HEK293 (cell line): ENCODE results near the gene ATF6B.

Experiments used
- IKZF3 ChIP-seq: fragments of 450-650 bp; IDR thresholded peaks from 2 replicates; pipeline ENCODE4 v1.5.0; 2018; ENCODE audit warnings: missing biosample characterization, mild to moderate bottlenecking, missing genetic modification characterization, moderate library complexity
- KLF7 ChIP-seq: fragments of 450-650 bp; formaldehyde crosslinking; IDR thresholded peaks from 2 replicates; pipeline ENCODE4 v1.5.1; 2016; ENCODE audit warnings: missing biosample characterization, missing genetic modification characterization, borderline replicate concordance
- KLF9 ChIP-seq: fragments of 450-650 bp; formaldehyde crosslinking; IDR thresholded peaks from 2 replicates; pipeline ENCODE4 v1.5.1; 2016; ENCODE audit warnings: missing biosample characterization, missing genetic modification characterization, low read depth
- OVOL3 ChIP-seq: fragments of 450-650 bp; formaldehyde crosslinking; IDR thresholded peaks from 2 replicates; pipeline ENCODE4 v1.5.1; 2016; ENCODE audit warnings: missing biosample characterization, missing genetic modification characterization
- PRDM1 ChIP-seq: fragments of 450-650 bp; formaldehyde crosslinking; IDR thresholded peaks from 2 replicates; pipeline ENCODE4; 2016; ENCODE audit warnings: missing biosample characterization, missing genetic modification characterization
- SALL2 ChIP-seq: fragments of 450-650 bp; formaldehyde crosslinking; IDR thresholded peaks from 2 replicates; pipeline ENCODE4 v1.5.0; 2017; ENCODE audit warnings: missing biosample characterization, mild to moderate bottlenecking, missing genetic modification characterization, borderline replicate concordance
- SCRT1 ChIP-seq: fragments of 450-650 bp; formaldehyde crosslinking; IDR thresholded peaks from 2 replicates; pipeline ENCODE4 v1.5.1; 2016; ENCODE audit warnings: missing biosample characterization, missing genetic modification characterization, borderline replicate concordance
- TCF7L2 ChIP-seq: IDR thresholded peaks from 2 replicates; pipeline ENCODE4 v1.6.1; 2011; ENCODE audit warnings: low read depth, mild to moderate bottlenecking, inconsistent platforms, low read length, moderate library complexity, borderline replicate concordance
- YY1 ChIP-seq: fragments of 450-650 bp; formaldehyde crosslinking; IDR thresholded peaks from 2 replicates; pipeline ENCODE4 v1.5.1; 2018; ENCODE audit warnings: missing biosample characterization, missing genetic modification characterization
- ZBTB21 ChIP-seq: fragments of 450-650 bp; formaldehyde crosslinking; IDR thresholded peaks from 2 replicates; pipeline ENCODE4 v1.5.1; 2017; ENCODE audit warnings: missing biosample characterization, missing genetic modification characterization
- ZFP41 ChIP-seq: fragments of 450-650 bp; formaldehyde crosslinking; IDR thresholded peaks from 2 replicates; pipeline ENCODE4 v1.5.1; 2016; ENCODE audit warnings: missing biosample characterization, missing genetic modification characterization, borderline replicate concordance
- ZNF202 ChIP-seq: fragments of 450-650 bp; formaldehyde crosslinking; IDR thresholded peaks from 2 replicates; pipeline ENCODE4 v1.5.1; 2016; ENCODE audit warnings: missing biosample characterization, missing genetic modification characterization, borderline replicate concordance
- ZNF211 ChIP-seq: fragments of 450-650 bp; formaldehyde crosslinking; IDR thresholded peaks from 2 replicates; pipeline ENCODE4 v1.5.1; 2016; ENCODE audit warnings: low read depth, missing biosample characterization, missing genetic modification characterization
- ZNF37A ChIP-seq: fragments of 450-650 bp; IDR thresholded peaks from 2 replicates; pipeline ENCODE4 v1.5.1; 2018; ENCODE audit warnings: missing biosample characterization, missing genetic modification characterization
- ZNF426 ChIP-seq: fragments of 450-650 bp; formaldehyde crosslinking; IDR thresholded peaks from 2 replicates; pipeline ENCODE4 v1.5.1; 2017; ENCODE audit warnings: missing biosample characterization, missing genetic modification characterization, mild to moderate bottlenecking, inconsistent platforms, moderate library complexity
- ZNF433 ChIP-seq: fragments of 450-650 bp; formaldehyde crosslinking; IDR thresholded peaks from 2 replicates; pipeline ENCODE4 v1.5.1; 2016; ENCODE audit warnings: missing biosample characterization, missing genetic modification characterization, low read depth
- ZNF501 ChIP-seq: fragments of 450-650 bp; formaldehyde crosslinking; IDR thresholded peaks from 2 replicates; pipeline ENCODE4 v1.5.1; 2016; ENCODE audit warnings: missing biosample characterization, missing genetic modification characterization
- ZNF510 ChIP-seq: fragments of 450-650 bp; formaldehyde crosslinking; IDR thresholded peaks from 2 replicates; pipeline ENCODE4 v1.5.1; 2018; ENCODE audit warnings: mild to moderate bottlenecking, missing genetic modification characterization, missing biosample characterization; ENCODE audit not compliant: insufficient replicate concordance
- ZNF561 ChIP-seq: fragments of 450-650 bp; IDR thresholded peaks from 2 replicates; pipeline ENCODE4 v1.5.1; 2018; ENCODE audit warnings: missing biosample characterization, missing genetic modification characterization, borderline replicate concordance
- ZNF610 ChIP-seq: fragments of 450-650 bp; formaldehyde crosslinking; IDR thresholded peaks from 2 replicates; pipeline ENCODE4 v1.5.1; 2016; ENCODE audit warnings: missing biosample characterization, missing genetic modification characterization, borderline replicate concordance
- ZNF624 ChIP-seq: fragments of 450-650 bp; formaldehyde crosslinking; IDR thresholded peaks from 2 replicates; pipeline ENCODE4 v1.5.1; 2017; ENCODE audit warnings: missing biosample characterization, missing genetic modification characterization
- ZNF629 ChIP-seq: fragments of 450-650 bp; formaldehyde crosslinking; IDR thresholded peaks from 2 replicates; pipeline ENCODE4 v1.5.1; 2017; ENCODE audit warnings: missing biosample characterization, missing genetic modification characterization
- ZNF777 ChIP-seq: fragments of 450-650 bp; formaldehyde crosslinking; IDR thresholded peaks from 2 replicates; pipeline ENCODE4 v1.5.1; 2017; ENCODE audit warnings: missing biosample characterization, missing genetic modification characterization, borderline replicate concordance
- ZSCAN16 ChIP-seq: fragments of 450-650 bp; formaldehyde crosslinking; IDR thresholded peaks from 2 replicates; pipeline ENCODE4 v1.5.1; 2016; ENCODE audit warnings: missing biosample characterization, missing genetic modification characterization
- TF ChIP-seq, protein P1 (sequence below): fragments of 450-650 bp; formaldehyde crosslinking; conservative IDR thresholded peaks from 2 replicates; pipeline ENCODE4 v1.5.1; 2016; ENCODE audit warnings: low read depth, missing biosample characterization, missing genetic modification characterization
- TF ChIP-seq, protein P2 (sequence below): IDR thresholded peaks from 2 replicates; pipeline ENCODE4 v1.6.1; 2011; ENCODE audit warnings: mild to moderate bottlenecking, low read depth, low read length, borderline replicate concordance
- TF ChIP-seq, protein P3 (sequence below): fragments of 450-650 bp; formaldehyde crosslinking; IDR thresholded peaks from 2 replicates; pipeline ENCODE4 v1.5.1; 2017; ENCODE audit warnings: missing biosample characterization, missing genetic modification characterization
- TF ChIP-seq, protein P4 (sequence below): fragments of 450-650 bp; formaldehyde crosslinking; IDR thresholded peaks from 2 replicates; pipeline ENCODE4 v1.5.1; 2016; ENCODE audit warnings: missing biosample characterization, missing genetic modification characterization
- TF ChIP-seq, protein P5 (sequence below): fragments of 450-650 bp; formaldehyde crosslinking; IDR thresholded peaks from 2 replicates; pipeline ENCODE4 v1.5.1; 2016; ENCODE audit warnings: missing biosample characterization, missing genetic modification characterization
- TF ChIP-seq, protein P6 (sequence below): fragments of 450-650 bp; formaldehyde crosslinking; IDR thresholded peaks from 2 replicates; pipeline ENCODE4 v1.5.1; 2016; ENCODE audit warnings: missing biosample characterization, missing genetic modification characterization

Gene ATF6B

DNA sequence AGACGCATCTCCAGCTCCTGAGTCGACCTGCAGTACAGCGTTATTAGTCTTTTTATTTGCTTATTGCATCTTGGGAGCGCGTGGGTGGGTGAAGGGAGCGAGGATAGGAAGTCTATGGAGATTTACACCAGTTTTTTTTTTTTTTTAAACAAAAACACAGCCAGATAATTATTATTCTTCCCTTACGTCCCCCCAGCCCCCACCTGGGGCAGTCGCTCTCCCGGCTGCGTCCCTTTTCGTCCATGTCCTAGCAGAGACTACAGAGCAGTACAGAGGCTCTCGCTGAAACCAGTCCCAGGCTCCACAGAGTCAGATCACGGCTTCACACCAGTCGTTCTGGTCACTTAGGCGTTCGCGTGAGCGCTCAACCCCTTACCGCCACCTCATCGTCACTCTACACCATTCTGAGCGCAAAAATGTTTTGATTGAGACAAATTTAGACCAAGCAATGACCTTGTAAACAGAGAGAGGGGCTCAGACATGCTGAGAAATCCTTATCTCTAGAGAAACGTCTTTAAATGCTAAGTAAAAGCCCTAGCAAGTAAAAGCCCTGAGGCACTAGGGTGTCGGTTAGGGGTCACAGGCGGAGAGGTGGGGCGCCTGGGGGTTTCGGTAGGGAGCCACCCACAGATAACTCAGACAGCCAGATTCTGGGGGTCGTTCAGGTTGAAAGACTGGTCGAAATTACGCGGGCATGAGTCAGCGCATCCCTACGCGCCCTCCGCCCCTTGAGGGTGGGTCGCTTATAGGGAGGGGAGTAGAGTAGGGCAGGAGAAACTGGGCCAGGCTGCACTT lies 24.9 kb upstream of the ATF6B start (continued):
- TF ChIP-seq SALL2 (tag by site-specific recombination) = no peak
- no peak for TF ChIP-seq SCRT1 (tag by site-specific recombination)
- TF ChIP-seq ZFP41 (tag by site-specific recombination) = no peak
- TF ChIP-seq, protein P1, sequence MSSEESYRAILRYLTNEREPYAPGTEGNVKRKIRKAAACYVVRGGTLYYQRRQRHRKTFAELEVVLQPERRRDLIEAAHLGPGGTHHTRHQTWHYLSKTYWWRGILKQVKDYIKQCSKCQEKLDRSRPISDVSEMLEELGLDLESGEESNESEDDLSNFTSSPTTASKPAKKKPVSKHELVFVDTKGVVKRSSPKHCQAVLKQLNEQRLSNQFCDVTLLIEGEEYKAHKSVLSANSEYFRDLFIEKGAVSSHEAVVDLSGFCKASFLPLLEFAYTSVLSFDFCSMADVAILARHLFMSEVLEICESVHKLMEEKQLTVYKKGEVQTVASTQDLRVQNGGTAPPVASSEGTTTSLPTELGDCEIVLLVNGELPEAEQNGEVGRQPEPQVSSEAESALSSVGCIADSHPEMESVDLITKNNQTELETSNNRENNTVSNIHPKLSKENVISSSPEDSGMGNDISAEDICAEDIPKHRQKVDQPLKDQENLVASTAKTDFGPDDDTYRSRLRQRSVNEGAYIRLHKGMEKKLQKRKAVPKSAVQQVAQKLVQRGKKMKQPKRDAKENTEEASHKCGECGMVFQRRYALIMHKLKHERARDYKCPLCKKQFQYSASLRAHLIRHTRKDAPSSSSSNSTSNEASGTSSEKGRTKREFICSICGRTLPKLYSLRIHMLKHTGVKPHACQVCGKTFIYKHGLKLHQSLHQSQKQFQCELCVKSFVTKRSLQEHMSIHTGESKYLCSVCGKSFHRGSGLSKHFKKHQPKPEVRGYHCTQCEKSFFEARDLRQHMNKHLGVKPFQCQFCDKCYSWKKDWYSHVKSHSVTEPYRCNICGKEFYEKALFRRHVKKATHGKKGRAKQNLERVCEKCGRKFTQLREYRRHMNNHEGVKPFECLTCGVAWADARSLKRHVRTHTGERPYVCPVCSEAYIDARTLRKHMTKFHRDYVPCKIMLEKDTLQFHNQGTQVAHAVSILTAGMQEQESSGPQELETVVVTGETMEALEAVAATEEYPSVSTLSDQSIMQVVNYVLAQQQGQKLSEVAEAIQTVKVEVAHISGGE = no peak
- TF ChIP-seq ZNF561 (tag by site-specific recombination) = no peak
- TF ChIP-seq, protein P2, sequence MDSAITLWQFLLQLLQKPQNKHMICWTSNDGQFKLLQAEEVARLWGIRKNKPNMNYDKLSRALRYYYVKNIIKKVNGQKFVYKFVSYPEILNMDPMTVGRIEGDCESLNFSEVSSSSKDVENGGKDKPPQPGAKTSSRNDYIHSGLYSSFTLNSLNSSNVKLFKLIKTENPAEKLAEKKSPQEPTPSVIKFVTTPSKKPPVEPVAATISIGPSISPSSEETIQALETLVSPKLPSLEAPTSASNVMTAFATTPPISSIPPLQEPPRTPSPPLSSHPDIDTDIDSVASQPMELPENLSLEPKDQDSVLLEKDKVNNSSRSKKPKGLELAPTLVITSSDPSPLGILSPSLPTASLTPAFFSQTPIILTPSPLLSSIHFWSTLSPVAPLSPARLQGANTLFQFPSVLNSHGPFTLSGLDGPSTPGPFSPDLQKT = no peak
- no peak for TF ChIP-seq ZNF202
- TF ChIP-seq, protein P3, sequence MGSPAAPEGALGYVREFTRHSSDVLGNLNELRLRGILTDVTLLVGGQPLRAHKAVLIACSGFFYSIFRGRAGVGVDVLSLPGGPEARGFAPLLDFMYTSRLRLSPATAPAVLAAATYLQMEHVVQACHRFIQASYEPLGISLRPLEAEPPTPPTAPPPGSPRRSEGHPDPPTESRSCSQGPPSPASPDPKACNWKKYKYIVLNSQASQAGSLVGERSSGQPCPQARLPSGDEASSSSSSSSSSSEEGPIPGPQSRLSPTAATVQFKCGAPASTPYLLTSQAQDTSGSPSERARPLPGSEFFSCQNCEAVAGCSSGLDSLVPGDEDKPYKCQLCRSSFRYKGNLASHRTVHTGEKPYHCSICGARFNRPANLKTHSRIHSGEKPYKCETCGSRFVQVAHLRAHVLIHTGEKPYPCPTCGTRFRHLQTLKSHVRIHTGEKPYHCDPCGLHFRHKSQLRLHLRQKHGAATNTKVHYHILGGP (tag by site-specific recombination) = no peak
- TF ChIP-seq KLF7 (tag by site-specific recombination) = 0 out of 2 replicates have a peak, but pooled peaks have one; percentile 27
- no peak for TF ChIP-seq KLF9
- TF ChIP-seq ZBTB21 (tag by site-specific recombination) = no peak
- no peak for TF ChIP-seq TCF7L2
- TF ChIP-seq ZNF624 (tag by site-specific recombination) = no peak
- no peak for TF ChIP-seq IKZF3 (tag by site-specific recombination)
- no peak for TF ChIP-seq YY1 (tag by site-specific recombination)
- no peak for TF ChIP-seq ZNF433 (tag by site-specific recombination)
- no peak for TF ChIP-seq ZNF610 (tag by site-specific recombination)
- TF ChIP-seq OVOL3 (tag by site-specific recombination) = no peak
- no peak for TF ChIP-seq ZNF426 (tag by site-specific recombination)
- TF ChIP-seq, protein P4, sequence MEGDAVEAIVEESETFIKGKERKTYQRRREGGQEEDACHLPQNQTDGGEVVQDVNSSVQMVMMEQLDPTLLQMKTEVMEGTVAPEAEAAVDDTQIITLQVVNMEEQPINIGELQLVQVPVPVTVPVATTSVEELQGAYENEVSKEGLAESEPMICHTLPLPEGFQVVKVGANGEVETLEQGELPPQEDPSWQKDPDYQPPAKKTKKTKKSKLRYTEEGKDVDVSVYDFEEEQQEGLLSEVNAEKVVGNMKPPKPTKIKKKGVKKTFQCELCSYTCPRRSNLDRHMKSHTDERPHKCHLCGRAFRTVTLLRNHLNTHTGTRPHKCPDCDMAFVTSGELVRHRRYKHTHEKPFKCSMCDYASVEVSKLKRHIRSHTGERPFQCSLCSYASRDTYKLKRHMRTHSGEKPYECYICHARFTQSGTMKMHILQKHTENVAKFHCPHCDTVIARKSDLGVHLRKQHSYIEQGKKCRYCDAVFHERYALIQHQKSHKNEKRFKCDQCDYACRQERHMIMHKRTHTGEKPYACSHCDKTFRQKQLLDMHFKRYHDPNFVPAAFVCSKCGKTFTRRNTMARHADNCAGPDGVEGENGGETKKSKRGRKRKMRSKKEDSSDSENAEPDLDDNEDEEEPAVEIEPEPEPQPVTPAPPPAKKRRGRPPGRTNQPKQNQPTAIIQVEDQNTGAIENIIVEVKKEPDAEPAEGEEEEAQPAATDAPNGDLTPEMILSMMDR = no peak
- TF ChIP-seq ZNF211 = no peak
- TF ChIP-seq, protein P5, sequence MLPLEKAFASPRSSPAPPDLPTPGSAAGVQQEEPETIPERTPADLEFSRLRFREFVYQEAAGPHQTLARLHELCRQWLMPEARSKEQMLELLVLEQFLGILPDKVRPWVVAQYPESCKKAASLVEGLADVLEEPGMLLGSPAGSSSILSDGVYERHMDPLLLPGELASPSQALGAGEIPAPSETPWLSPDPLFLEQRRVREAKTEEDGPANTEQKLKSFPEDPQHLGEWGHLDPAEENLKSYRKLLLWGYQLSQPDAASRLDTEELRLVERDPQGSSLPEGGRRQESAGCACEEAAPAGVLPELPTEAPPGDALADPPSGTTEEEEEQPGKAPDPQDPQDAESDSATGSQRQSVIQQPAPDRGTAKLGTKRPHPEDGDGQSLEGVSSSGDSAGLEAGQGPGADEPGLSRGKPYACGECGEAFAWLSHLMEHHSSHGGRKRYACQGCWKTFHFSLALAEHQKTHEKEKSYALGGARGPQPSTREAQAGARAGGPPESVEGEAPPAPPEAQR (tag by site-specific recombination) = no peak
- no peak for TF ChIP-seq ZNF501 (tag by site-specific recombination)
- no peak for TF ChIP-seq ZNF37A (tag by site-specific recombination)
- TF ChIP-seq ZNF510 (tag by site-specific recombination) = no peak
- TF ChIP-seq ZSCAN16 (tag by site-specific recombination) = no peak
- TF ChIP-seq PRDM1 = peak; percentile 57
- TF ChIP-seq ZNF629 (tag by site-specific recombination) = no peak
- no peak for TF ChIP-seq ZNF777
- TF ChIP-seq, protein P6, sequence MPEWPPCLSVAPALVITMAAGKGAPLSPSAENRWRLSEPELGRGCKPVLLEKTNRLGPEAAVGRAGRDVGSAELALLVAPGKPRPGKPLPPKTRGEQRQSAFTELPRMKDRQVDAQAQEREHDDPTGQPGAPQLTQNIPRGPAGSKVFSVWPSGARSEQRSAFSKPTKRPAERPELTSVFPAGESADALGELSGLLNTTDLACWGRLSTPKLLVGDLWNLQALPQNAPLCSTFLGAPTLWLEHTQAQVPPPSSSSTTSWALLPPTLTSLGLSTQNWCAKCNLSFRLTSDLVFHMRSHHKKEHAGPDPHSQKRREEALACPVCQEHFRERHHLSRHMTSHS = no peak
